Measurements from ENCODE around the gene SLC2A14.
"Not testable (repeated sequence)": the region's sequence is repeated elsewhere in the genome, so short reads cannot be mapped to it uniquely, and the experiment has no call there.

Gene SLC2A14

GRCh38 chr12:7872566-7873319 lies at the start of gene SLC2A14:
Gene SLC2A14, minus strand, starts transcription at chr12:7872915. Its CDS starts 3,035 bp downstream, at chr12:7869880.
- Histone ChIP-seq H3K27ac (ENCODE audit: low read length) (no peak within 1 kb of the TSS), H3K36me3 (ENCODE audit: control insufficient read depth, insufficient read depth, low read length) (no peaks in the 10 kb centered on the region), H3K4me3 (ENCODE audit: low read length) (peak within 1 kb of the TSS; percentile 3; the same call in 1 of the 2 replicates), H3K9me3 (ENCODE audit: control insufficient read depth, insufficient read depth, low read length) (no peaks in the 10 kb centered on the region), H3K4me1 (ENCODE audit: control insufficient read depth, insufficient read depth, low read length) (no peaks in the 10 kb centered on the region), H3K27me3 (ENCODE audit: control insufficient read depth, insufficient read depth, low read length) (no peaks in the 10 kb centered on the region)
- WGBS (ENCODE audit: insufficient coverage, insufficient read length) = no CpG with 5 or more reads among the region's 65 CpGs
- DNase-seq (ENCODE audit: low read depth, low spot score) = no peak

DNA sequence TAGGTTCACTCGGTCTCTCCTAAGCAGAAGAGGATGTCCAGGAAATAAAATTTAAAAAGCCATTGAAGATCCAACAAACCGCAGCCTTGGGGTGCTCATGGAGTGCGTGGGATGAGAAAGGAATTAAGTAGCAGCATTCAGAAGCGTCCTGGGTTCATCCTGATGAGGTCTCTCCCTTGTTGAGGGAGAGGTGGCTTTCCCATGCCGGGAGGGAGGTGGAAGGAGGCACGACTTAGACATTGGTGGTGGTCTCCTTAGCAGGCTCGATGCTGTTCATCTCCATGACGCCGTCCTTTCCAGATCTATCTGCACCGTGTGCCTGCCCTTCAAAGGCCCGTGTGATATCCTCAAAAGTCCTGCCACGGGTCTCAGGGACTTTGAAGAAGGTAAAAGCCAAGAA lies 48.5 kb upstream of the SLC2A14 start:
- not testable (repeated sequence) for DNase-seq (ENCODE audit: low read depth, low spot score); H3K9me3 ChIP-seq (ENCODE audit: control insufficient read depth, insufficient read depth, low read length); H3K4me1 ChIP-seq (ENCODE audit: control insufficient read depth, insufficient read depth, low read length); H3K27ac ChIP-seq (ENCODE audit: low read length); H3K27me3 ChIP-seq (ENCODE audit: control insufficient read depth, insufficient read depth, low read length); H3K4me3 ChIP-seq (ENCODE audit: low read length)
- WGBS (ENCODE audit: insufficient coverage, insufficient read length) = no CpG with 5 or more reads among the region's 12 CpGs
- peaks cover 24% of the 10 kb centered on the region; the same call in 1 of the 2 replicates for H3K36me3 ChIP-seq (ENCODE audit: control insufficient read depth, insufficient read depth, low read length)

DNA sequence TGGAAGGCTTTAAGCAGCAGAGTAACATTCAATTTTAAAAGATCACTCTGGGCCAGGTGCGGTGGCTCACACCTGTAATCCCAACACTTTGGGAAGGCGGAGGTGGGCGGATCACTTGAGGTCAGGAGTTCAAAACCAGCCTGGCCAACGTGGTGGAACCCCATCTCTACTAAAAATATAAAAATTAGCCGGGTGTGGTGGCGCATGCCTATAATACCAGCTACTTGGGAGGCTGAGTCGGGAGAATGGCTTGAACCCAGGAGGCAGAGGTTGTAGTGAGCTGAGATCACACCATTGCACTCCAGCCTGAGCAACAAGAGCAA lies 45.5 kb upstream of the SLC2A14 start:
- DNase-seq (ENCODE audit: low read depth, low spot score); H3K4me1 ChIP-seq (ENCODE audit: control insufficient read depth, insufficient read depth, low read length); H3K27me3 ChIP-seq (ENCODE audit: control insufficient read depth, insufficient read depth, low read length); H3K27ac ChIP-seq (ENCODE audit: low read length); H3K9me3 ChIP-seq (ENCODE audit: control insufficient read depth, insufficient read depth, low read length); H3K4me3 ChIP-seq (ENCODE audit: low read length): not testable (repeated sequence)
- H3K36me3 ChIP-seq (ENCODE audit: control insufficient read depth, insufficient read depth, low read length) = peaks cover 14% of the 10 kb centered on the region; the same call in 1 of the 2 replicates
- WGBS (ENCODE audit: insufficient coverage, insufficient read length) = no CpG with 5 or more reads among the region's 7 CpGs

DNA sequence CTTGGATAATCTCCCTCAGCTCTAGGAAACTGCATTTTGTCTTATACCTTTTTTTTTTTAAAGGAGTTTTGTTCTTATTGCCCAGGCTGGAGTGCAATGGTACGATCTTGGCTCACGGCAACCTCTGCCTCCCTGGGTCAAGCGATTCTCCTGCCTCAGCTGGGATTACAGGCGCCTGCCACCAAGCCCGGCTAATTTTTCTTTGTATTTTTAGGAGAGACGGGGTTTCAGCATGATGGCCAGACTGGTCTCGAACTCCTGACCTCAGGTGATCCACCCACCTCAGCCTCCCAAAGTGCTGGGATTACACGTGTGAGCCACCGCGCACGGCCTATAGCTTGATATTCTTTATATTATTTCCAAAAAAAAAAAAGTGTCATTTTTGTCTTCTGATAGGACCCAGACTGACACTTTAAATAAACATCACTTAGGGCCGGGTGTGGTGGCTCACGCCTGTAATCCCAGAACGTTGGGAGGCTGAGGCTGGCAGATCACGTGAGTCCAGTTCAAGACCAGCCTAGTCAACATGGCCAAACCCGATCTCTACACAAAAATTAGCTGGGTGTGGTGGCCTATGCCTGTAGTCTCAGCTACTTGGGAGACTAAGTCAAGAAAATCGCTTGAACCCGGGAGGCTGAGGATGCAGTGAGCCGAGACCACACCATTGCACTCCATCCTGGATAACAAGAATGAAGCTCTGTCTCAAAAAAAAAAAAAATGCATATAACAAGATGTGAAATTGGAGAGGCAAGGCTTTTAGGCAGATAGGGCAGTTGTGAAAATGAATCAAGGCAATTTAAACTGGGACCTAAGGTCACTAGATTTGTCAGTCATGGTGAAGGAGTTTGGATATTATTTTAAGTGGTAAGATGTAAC lies 44.9 kb upstream of the SLC2A14 start:
- no peak for DNase-seq (ENCODE audit: low read depth, low spot score)
- WGBS (ENCODE audit: insufficient coverage, insufficient read length) = no CpG with 5 or more reads among the region's 19 CpGs
- Histone ChIP-seq H3K36me3 (ENCODE audit: control insufficient read depth, insufficient read depth, low read length) (peaks cover 8% of the 10 kb centered on the region; the same call in 1 of the 2 replicates), H3K27me3 (ENCODE audit: control insufficient read depth, insufficient read depth, low read length) (no peaks in the 10 kb centered on the region), H3K27ac (ENCODE audit: low read length) (no peak overlapping the region), H3K4me1 (ENCODE audit: control insufficient read depth, insufficient read depth, low read length) (peaks cover 1% of the 10 kb centered on the region; the same call in 1 of the 2 replicates), H3K4me3 (ENCODE audit: low read length) (no peak overlapping the region), H3K9me3 (ENCODE audit: control insufficient read depth, insufficient read depth, low read length) (no peaks in the 10 kb centered on the region)

GRCh38 chr12:7916936-7917335 lies 44.2 kb upstream of the SLC2A14 start:
- no peaks in the 10 kb centered on the region for H3K27me3 ChIP-seq (ENCODE audit: control insufficient read depth, insufficient read depth, low read length)
- no CpG with 5 or more reads among the region's 1 CpG for WGBS (ENCODE audit: insufficient coverage, insufficient read length)
- H3K27ac ChIP-seq (ENCODE audit: low read length) = no peak overlapping the region
- no peaks in the 10 kb centered on the region for H3K9me3 ChIP-seq (ENCODE audit: control insufficient read depth, insufficient read depth, low read length)
- no peak overlapping the region for H3K4me3 ChIP-seq (ENCODE audit: low read length)
- H3K4me1 ChIP-seq (ENCODE audit: control insufficient read depth, insufficient read depth, low read length) = peaks cover 1% of the 10 kb centered on the region; the same call in 1 of the 2 replicates
- peaks cover 4% of the 10 kb centered on the region; the same call in 1 of the 2 replicates for H3K36me3 ChIP-seq (ENCODE audit: control insufficient read depth, insufficient read depth, low read length)
- DNase-seq (ENCODE audit: low read depth, low spot score) = no peak

- no peak for DNase-seq (ENCODE audit: low read depth, low spot score)
- no CpG with 5 or more reads among the region's 38 CpGs for WGBS (ENCODE audit: insufficient coverage, insufficient read length)
- Histone ChIP-seq H3K4me1 (ENCODE audit: control insufficient read depth, insufficient read depth, low read length) (peaks cover 1% of the 10 kb centered on the region; the same call in 1 of the 2 replicates), H3K27me3 (ENCODE audit: control insufficient read depth, insufficient read depth, low read length) (no peaks in the 10 kb centered on the region), H3K27ac (ENCODE audit: low read length) (no peak overlapping the region), H3K9me3 (ENCODE audit: control insufficient read depth, insufficient read depth, low read length) (no peaks in the 10 kb centered on the region), H3K36me3 (ENCODE audit: control insufficient read depth, insufficient read depth, low read length) (no peaks in the 10 kb centered on the region; the same call in 1 of the 2 replicates), H3K4me3 (ENCODE audit: low read length) (no peak overlapping the region)
These were observed 43.1 kb upstream of the SLC2A14 start for GRCh38 chr12:7915661-7916403.

GRCh38 chr12:7910106-7910505 lies 37.4 kb upstream of the SLC2A14 start:
- DNase-seq (ENCODE audit: low read depth, low spot score); H3K9me3 ChIP-seq (ENCODE audit: control insufficient read depth, insufficient read depth, low read length); H3K36me3 ChIP-seq (ENCODE audit: control insufficient read depth, insufficient read depth, low read length); H3K27me3 ChIP-seq (ENCODE audit: control insufficient read depth, insufficient read depth, low read length); H3K4me3 ChIP-seq (ENCODE audit: low read length); H3K4me1 ChIP-seq (ENCODE audit: control insufficient read depth, insufficient read depth, low read length); H3K27ac ChIP-seq (ENCODE audit: low read length): not testable (repeated sequence)
- WGBS (ENCODE audit: insufficient coverage, insufficient read length) = no CpG with 5 or more reads among the region's 7 CpGs

DNA sequence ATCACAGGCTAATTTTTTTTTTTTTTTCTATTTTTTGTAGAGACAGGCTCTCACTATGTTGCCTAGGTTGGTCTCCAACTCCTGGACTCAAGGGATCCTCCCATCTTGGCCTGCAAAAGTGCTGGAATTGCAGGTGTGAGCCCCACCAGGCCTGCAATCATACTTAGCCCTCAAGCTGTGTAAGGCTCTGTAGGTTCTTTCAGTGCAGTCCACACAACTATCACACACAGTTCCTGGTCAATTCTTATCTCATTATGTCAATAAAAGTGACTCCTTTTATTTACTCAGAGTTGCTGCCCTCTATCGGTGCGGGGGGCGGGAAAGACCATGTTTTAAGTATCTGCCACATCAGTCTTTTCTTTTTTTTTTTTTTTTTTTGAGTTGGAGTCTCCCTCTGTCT lies 34.3 kb upstream of the SLC2A14 start:
- H3K27ac ChIP-seq (ENCODE audit: low read length) = peak overlapping the region; percentile 61
- no CpG with 5 or more reads among the region's 3 CpGs for WGBS (ENCODE audit: insufficient coverage, insufficient read length)
- H3K4me1 ChIP-seq (ENCODE audit: control insufficient read depth, insufficient read depth, low read length) = peaks cover 2% of the 10 kb centered on the region; the same call in 1 of the 2 replicates
- no peak for DNase-seq (ENCODE audit: low read depth, low spot score)
- H3K9me3 ChIP-seq (ENCODE audit: control insufficient read depth, insufficient read depth, low read length) = no peaks in the 10 kb centered on the region
- no peaks in the 10 kb centered on the region for H3K36me3 ChIP-seq (ENCODE audit: control insufficient read depth, insufficient read depth, low read length)
- H3K27me3 ChIP-seq (ENCODE audit: control insufficient read depth, insufficient read depth, low read length) = no peaks in the 10 kb centered on the region
- no peak overlapping the region for H3K4me3 ChIP-seq (ENCODE audit: low read length)

- peak overlapping the region; percentile 61 for H3K27ac ChIP-seq (ENCODE audit: low read length)
- not testable (repeated sequence) for H3K4me3 ChIP-seq (ENCODE audit: low read length); H3K27me3 ChIP-seq (ENCODE audit: control insufficient read depth, insufficient read depth, low read length); H3K9me3 ChIP-seq (ENCODE audit: control insufficient read depth, insufficient read depth, low read length); H3K4me1 ChIP-seq (ENCODE audit: control insufficient read depth, insufficient read depth, low read length); DNase-seq (ENCODE audit: low read depth, low spot score); H3K36me3 ChIP-seq (ENCODE audit: control insufficient read depth, insufficient read depth, low read length)
- WGBS (ENCODE audit: insufficient coverage, insufficient read length) = no CpG with 5 or more reads among the region's 4 CpGs
These were observed 33.6 kb upstream of the SLC2A14 start for GRCh38 chr12:7906303-7906702.

- H3K36me3 ChIP-seq (ENCODE audit: control insufficient read depth, insufficient read depth, low read length); DNase-seq (ENCODE audit: low read depth, low spot score); H3K27me3 ChIP-seq (ENCODE audit: control insufficient read depth, insufficient read depth, low read length); H3K9me3 ChIP-seq (ENCODE audit: control insufficient read depth, insufficient read depth, low read length); H3K27ac ChIP-seq (ENCODE audit: low read length); H3K4me3 ChIP-seq (ENCODE audit: low read length); H3K4me1 ChIP-seq (ENCODE audit: control insufficient read depth, insufficient read depth, low read length): not testable (repeated sequence)
- no CpG with 5 or more reads among the region's 5 CpGs for WGBS (ENCODE audit: insufficient coverage, insufficient read length)
These were observed 32.9 kb upstream of the SLC2A14 start for GRCh38 chr12:7905600-7906125.
